GM23338 (cell line): ENCODE results near the gene NDUFAF8. TPM values are rescaled to one million over a fixed set of nuclear protein-coding genes. Genes with fewer than 3 reads are reported as not detected.

Experiments used
- ATAC-seq: fragments of 200-7000 bp; cut with Tn5 transposase; 3 replicates; pipeline ENCODE4 v1.9.1; 2020
- DNase-seq: peaks from one replicate; pipeline ENCODE4 v3.0.0-alpha.2; 2015; ENCODE audit warnings: low spot score
- H2AFZ ChIP-seq: fragments of 200-600 bp; sonication (generic); 2 replicates; pipeline ENCODE4 v1.8.0; 2016; ENCODE audit warnings: antibody characterized with exemption, mild to moderate bottlenecking, moderate library complexity
- H3F3A ChIP-seq: fragments of 200-600 bp; sonication (generic); replicated peaks from 2 replicates; pipeline ENCODE4 v1.8.0; 2017; ENCODE audit warnings: antibody characterized with exemption, mixed run types, low read depth
- H3K27ac ChIP-seq: fragments of 200-600 bp; sonication (generic); 2 replicates; pipeline ENCODE4 v1.6.1; 2016; ENCODE audit warnings: low read depth
- H3K27me3 ChIP-seq: fragments of 200-600 bp; sonication (generic); 2 replicates; pipeline ENCODE4 v1.8.0; 2016; ENCODE audit warnings: mild to moderate bottlenecking, mixed run types, moderate library complexity; ENCODE audit not compliant: insufficient read depth
- H3K36me3 ChIP-seq: fragments of 200-600 bp; sonication (generic); 2 replicates; pipeline ENCODE4 v1.8.0; 2016; ENCODE audit warnings: mild to moderate bottlenecking; ENCODE audit not compliant: insufficient read depth
- H3K4me1 ChIP-seq: fragments of 200-600 bp; sonication (generic); 2 replicates; pipeline ENCODE4 v1.8.0; 2016; ENCODE audit warnings: mild to moderate bottlenecking, moderate library complexity; ENCODE audit not compliant: insufficient read depth
- H3K4me2 ChIP-seq: fragments of 200-600 bp; sonication (generic); 2 replicates; pipeline ENCODE4 v1.7.1; 2017; ENCODE audit warnings: mixed run types
- H3K4me3 ChIP-seq: fragments of 200-600 bp; sonication (generic); 2 replicates; pipeline ENCODE4 v1.6.1; 2016; ENCODE audit warnings: mixed run types
- H3K79me2 ChIP-seq: fragments of 200-600 bp; sonication (generic); replicated peaks from 2 replicates; pipeline ENCODE4 v1.8.0; 2017; ENCODE audit warnings: mild to moderate bottlenecking; ENCODE audit not compliant: insufficient read depth
- H3K9me2 ChIP-seq: fragments of 200-600 bp; sonication (generic); 2 replicates; pipeline ENCODE4 v1.8.0; 2017; ENCODE audit not compliant: insufficient read depth
- H4K20me1 ChIP-seq: fragments of 200-600 bp; sonication (generic); replicated peaks from 2 replicates; pipeline ENCODE4 v1.8.0; 2017; ENCODE audit warnings: mild to moderate bottlenecking; ENCODE audit not compliant: insufficient read depth
- H3K27ac Mint-ChIP-seq: 2 replicates; pipeline ENCODE4 v1.8.0; 2020; ENCODE audit warnings: inconsistent platforms, mild to moderate bottlenecking, moderate library complexity, mixed read lengths
- H3K27me3 Mint-ChIP-seq: 3 replicates; pipeline ENCODE4 v1.8.0; 2022; ENCODE audit warnings: low read depth, mild to moderate bottlenecking, moderate library complexity, mixed read lengths, inconsistent platforms; ENCODE audit not compliant: insufficient read depth, poor library complexity
- H3K36me3 Mint-ChIP-seq: 3 replicates; pipeline ENCODE4 v1.8.0; 2021; ENCODE audit warnings: low read depth, mild to moderate bottlenecking, inconsistent platforms, moderate library complexity, mixed read lengths
- H3K4me1 Mint-ChIP-seq: 3 replicates; pipeline ENCODE4 v1.8.0; 2020; ENCODE audit warnings: mild to moderate bottlenecking, inconsistent platforms, mixed read lengths
- H3K4me3 Mint-ChIP-seq: 3 replicates; pipeline ENCODE4 v1.8.0; 2021; ENCODE audit warnings: moderate library complexity, mild to moderate bottlenecking, inconsistent platforms, mixed read lengths
- H3K9me3 Mint-ChIP-seq: 3 replicates; pipeline ENCODE4 v1.8.0; 2020; ENCODE audit warnings: moderate library complexity, mild to moderate bottlenecking, inconsistent platforms, mixed read lengths
- CREB1 ChIP-seq: fragments of 250-450 bp; sonication (Bioruptor Pico); IDR thresholded peaks from 2 replicates; pipeline ENCODE4 v1.5.0; 2020; ENCODE audit warnings: low read depth, mild to moderate bottlenecking, moderate library complexity
- CTCF ChIP-seq, 2 experiments: fragments of 200-600 bp in 1 of 2; sonication (generic) in 1 of 2; conservative IDR thresholded peaks; 2 replicates each; pipeline versions ENCODE4 v1.5.1 to v1.6.1; 2016 to 2017; ENCODE audit warnings: antibody characterized with exemption in 2 of 2, low read depth in 2 of 2, mild to moderate bottlenecking in 2 of 2, moderate library complexity in 1 of 2
- ETS1 ChIP-seq: IDR thresholded peaks from 2 replicates; pipeline ENCODE4 v1.6.1; 2016; ENCODE audit warnings: antibody characterized with exemption
- EZH2 ChIP-seq: fragments of 200-600 bp; sonication (generic); IDR thresholded peaks from one replicate; pipeline ENCODE4 v1.8.0; 2017; ENCODE audit warnings: antibody characterized with exemption, mild to moderate bottlenecking, low read depth; ENCODE audit not compliant: unreplicated experiment
- EZH2phosphoT487 ChIP-seq: fragments of 200-600 bp; sonication (generic); IDR thresholded peaks from one replicate; pipeline ENCODE4 v1.8.1; 2018; ENCODE audit warnings: antibody characterized with exemption; ENCODE audit not compliant: unreplicated experiment
- JUNB ChIP-seq: IDR thresholded peaks from one replicate; pipeline ENCODE4 v1.6.1; 2016; ENCODE audit warnings: antibody characterized with exemption; ENCODE audit not compliant: unreplicated experiment
- NANOG ChIP-seq: IDR thresholded peaks from 2 replicates; pipeline ENCODE4 v1.6.1; 2016; ENCODE audit warnings: antibody characterized with exemption, borderline replicate concordance
- POLR2AphosphoS5 ChIP-seq: IDR thresholded peaks from 2 replicates; pipeline ENCODE4 v1.6.1; 2016; ENCODE audit warnings: antibody characterized with exemption, low read depth
- REST ChIP-seq: IDR thresholded peaks from one replicate; pipeline ENCODE4 v1.6.1; 2018; ENCODE audit warnings: antibody characterized with exemption; ENCODE audit not compliant: unreplicated experiment
- STAT1 ChIP-seq: IDR thresholded peaks from one replicate; pipeline ENCODE4 v1.6.1; 2016; ENCODE audit warnings: antibody characterized with exemption; ENCODE audit not compliant: unreplicated experiment
- ZNF114 ChIP-seq: fragments of 250-450 bp; sonication (Bioruptor Pico); IDR thresholded peaks from 2 replicates; pipeline ENCODE4 v1.5.0; 2020; ENCODE audit warnings: mild to moderate bottlenecking, moderate library complexity
- ZNF331 ChIP-seq: fragments of 250-450 bp; sonication (Bioruptor Pico); IDR thresholded peaks from 2 replicates; pipeline ENCODE4 v1.5.0; 2020; ENCODE audit warnings: low read depth, mild to moderate bottlenecking, moderate library complexity
- ZNF462 ChIP-seq: fragments of 250-450 bp; sonication (Bioruptor Pico); IDR thresholded peaks from 2 replicates; pipeline ENCODE4 v1.5.0; 2020; ENCODE audit warnings: mild to moderate bottlenecking, moderate library complexity
- polyA plus RNA-seq: library from polyadenylated mRNA; unstranded; fragments of >200 nt; fragmentation: Nextera tagmentation; extraction: Ambion mirVana; gene quantifications from 2 replicates; pipeline ENCODE4 v1.2.1, GENCODE V29; 2016
- total RNA-seq: library from RNA; depleted of rRNA; stranded (reverse); fragments of >200 nt; shearing (Covaris generic); gene quantifications from 2 replicates; pipeline ENCODE4 v1.2.3, GENCODE V29; 2014

Gene NDUFAF8
- total and polyA plus RNA-seq, 2 experiments from 2014 or later: 21.5 to 156 TPM

DNA sequence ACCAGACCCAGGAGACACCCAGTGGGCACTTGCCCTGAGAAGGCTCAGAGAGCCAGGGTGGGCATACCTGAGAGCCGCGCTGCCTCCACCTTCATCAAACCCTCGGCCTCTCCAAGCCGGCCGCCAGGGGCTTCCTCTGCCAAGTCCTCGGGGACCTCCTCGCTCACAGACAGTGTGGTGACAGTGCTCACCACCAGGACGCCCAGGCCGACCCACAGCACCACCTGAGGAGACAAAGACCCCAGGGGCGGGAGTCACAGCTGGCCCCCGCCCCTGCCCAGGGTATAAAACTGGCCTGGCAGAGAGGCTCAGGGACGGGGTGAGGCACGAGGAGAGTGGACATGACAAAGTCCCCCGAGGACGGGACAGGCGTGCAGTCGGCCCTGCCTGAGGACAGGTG lies 21.1 kb downstream of the NDUFAF8 start:
- Histone ChIP-seq H3F3A (no peaks in the 10 kb centered on the region; the same call in 1 of the 2 replicates), H3K4me3 (no peak overlapping the region), H3K27me3 (no peaks in the 10 kb centered on the region), H3K9me2 (no peaks in the 10 kb centered on the region), H3K36me3 (no peaks in the 10 kb centered on the region), H2AFZ (no peak overlapping the region), H3K27ac (no peak overlapping the region), H3K79me2 (no peaks in the 10 kb centered on the region), H3K4me2 (no peak overlapping the region), H3K4me1 (no peaks in the 10 kb centered on the region), H4K20me1 (no peaks in the 10 kb centered on the region; the same call in 1 of the 2 replicates)
- Mint-ChIP-seq H3K36me3 (no peaks in the 10 kb centered on the region; the same call in 2 of the 3 replicates), H3K4me3 (no peak overlapping the region), H3K27me3 (peaks cover 6% of the 10 kb centered on the region), H3K9me3 (no peaks in the 10 kb centered on the region), H3K4me1 (no peaks in the 10 kb centered on the region; the same call in 2 of the 3 replicates), H3K27ac (no peak overlapping the region)
- DNase-seq: no peak
- TF ChIP-seq ETS1 (no peak), REST (no peak), NANOG (no peak), STAT1 (no peak), EZH2phosphoT487 (no peak), POLR2AphosphoS5 (no peak), CTCF (conservative IDR thresholded peaks at IDR 0.05; ENCODE audit: low read depth in 2 of 2) (no peak), CREB1 (CRISPR knock-in tag) (no peak), ZNF114 (CRISPR knock-in tag) (no peak), ZNF331 (CRISPR knock-in tag) (no peak), EZH2 (no peak), ZNF462 (CRISPR knock-in tag) (no peak), JUNB (no peak)
- no peak for ATAC-seq
